ENCODE results near the gene RBKS.

DNA sequence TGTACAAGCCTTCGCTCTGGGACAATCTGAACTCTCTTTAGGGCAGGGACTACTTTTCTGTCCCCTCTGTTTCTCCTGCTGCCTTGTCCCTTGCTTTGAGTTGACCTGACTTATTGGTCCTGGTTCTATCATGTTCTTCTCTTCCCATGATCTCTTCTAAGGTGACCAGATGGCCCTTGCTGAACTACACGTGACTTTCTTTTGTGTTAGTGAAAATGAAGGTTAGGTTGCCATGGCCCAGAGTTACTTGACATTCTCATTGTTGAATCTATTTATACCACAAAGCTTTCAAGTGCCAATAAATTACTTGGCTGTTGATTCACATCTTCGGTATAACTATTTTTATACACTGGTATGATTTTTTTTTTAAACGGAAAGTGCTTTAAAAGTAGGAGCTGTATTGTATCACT lies 94.3 kb downstream of the RBKS start:
- TF ChIP-seq, protein P1, sequence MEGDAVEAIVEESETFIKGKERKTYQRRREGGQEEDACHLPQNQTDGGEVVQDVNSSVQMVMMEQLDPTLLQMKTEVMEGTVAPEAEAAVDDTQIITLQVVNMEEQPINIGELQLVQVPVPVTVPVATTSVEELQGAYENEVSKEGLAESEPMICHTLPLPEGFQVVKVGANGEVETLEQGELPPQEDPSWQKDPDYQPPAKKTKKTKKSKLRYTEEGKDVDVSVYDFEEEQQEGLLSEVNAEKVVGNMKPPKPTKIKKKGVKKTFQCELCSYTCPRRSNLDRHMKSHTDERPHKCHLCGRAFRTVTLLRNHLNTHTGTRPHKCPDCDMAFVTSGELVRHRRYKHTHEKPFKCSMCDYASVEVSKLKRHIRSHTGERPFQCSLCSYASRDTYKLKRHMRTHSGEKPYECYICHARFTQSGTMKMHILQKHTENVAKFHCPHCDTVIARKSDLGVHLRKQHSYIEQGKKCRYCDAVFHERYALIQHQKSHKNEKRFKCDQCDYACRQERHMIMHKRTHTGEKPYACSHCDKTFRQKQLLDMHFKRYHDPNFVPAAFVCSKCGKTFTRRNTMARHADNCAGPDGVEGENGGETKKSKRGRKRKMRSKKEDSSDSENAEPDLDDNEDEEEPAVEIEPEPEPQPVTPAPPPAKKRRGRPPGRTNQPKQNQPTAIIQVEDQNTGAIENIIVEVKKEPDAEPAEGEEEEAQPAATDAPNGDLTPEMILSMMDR (IDR thresholded peaks at IDR 0.05; ENCODE audit: control extremely low read depth in 1 of 3, insufficient read depth in 1 of 3, low read depth in 1 of 3, low read length in 3 of 3) = no peak
- TF ChIP-seq CEBPB (IDR thresholded peaks at IDR 0.05; ENCODE audit: low read depth, low read length) (no peak), EP300 (IDR thresholded peaks at IDR 0.05; ENCODE audit: borderline replicate concordance in 1 of 2, low read depth in 2 of 2, low read length in 2 of 2) (no peak), TEAD4 (IDR thresholded peaks at IDR 0.05; ENCODE audit: low read depth, low read length) (no peak), POLR2AphosphoS5 (IDR thresholded peaks at IDR 0.05; ENCODE audit: low read depth, low read length) (no peak), EZH2 (IDR thresholded peaks at IDR 0.05; ENCODE audit: low read depth, low read length, severe bottlenecking) (no peak), RBBP5 (IDR thresholded peaks at IDR 0.05; ENCODE audit: borderline replicate concordance, low read depth, low read length) (no peak), SP1 (IDR thresholded peaks at IDR 0.05; ENCODE audit: low read depth, low read length) (no peak)
- TF ChIP-seq, protein P2, sequence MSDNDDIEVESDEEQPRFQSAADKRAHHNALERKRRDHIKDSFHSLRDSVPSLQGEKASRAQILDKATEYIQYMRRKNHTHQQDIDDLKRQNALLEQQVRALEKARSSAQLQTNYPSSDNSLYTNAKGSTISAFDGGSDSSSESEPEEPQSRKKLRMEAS (IDR thresholded peaks at IDR 0.05) = no peak

Data from H1 (cell line).